AG04450 (cell line): Measurements from ENCODE around the gene BNC2. TPM values are rescaled to one million over a fixed set of nuclear protein-coding genes. Genes with fewer than 3 reads are reported as not detected.

Experiments
- CTCF ChIA-PET: fragments of 300-600, 350-600 bp; formaldehyde crosslinking; extraction: SDS; loops from one replicate; lab custom pipeline; 2022; ENCODE audit warnings: antibody characterized with exemption, inconsistent platforms; lab: Charles Lee
- POLR2A ChIA-PET: fragments of 350-600 bp; formaldehyde crosslinking; extraction: SDS; loops from one replicate; lab custom pipeline; 2021; ENCODE audit warnings: antibody characterized with exemption, inconsistent platforms; lab: Yijun Ruan, JAX
- DNase-seq: peaks from one replicate; pipeline ENCODE4 v3.0.0-alpha.2; 2011; ENCODE audit warnings: low read depth, low spot score
- H3K27ac ChIP-seq: one replicate; pipeline ENCODE4 v1.5.1; 2012; ENCODE audit warnings: low read depth, low read length, control low read depth
- H3K27me3 ChIP-seq: one replicate; pipeline ENCODE4 v1.6.0; 2012; ENCODE audit warnings: low read length; ENCODE audit not compliant: control insufficient read depth, insufficient read depth
- H3K4me3 ChIP-seq: 2 replicates; pipeline ENCODE4 v1.5.1; 2011; ENCODE audit warnings: mild to moderate bottlenecking, low read depth, low read length, control low read depth
- H3K9me3 ChIP-seq: 2 replicates; pipeline ENCODE4 v1.5.1; 2012; ENCODE audit warnings: low read length; ENCODE audit not compliant: control insufficient read depth, insufficient read depth
- polyA plus RNA-seq: library from polyadenylated mRNA; depleted of rRNA; stranded (reverse); fragments of >200 nt; gene quantifications from 2 replicates; pipeline ENCODE4 v1.2.3, GENCODE V29; 2011
- TF ChIP-seq, protein P1 (sequence below): IDR thresholded peaks from 2 replicates; pipeline ENCODE4 v1.5.1; 2011; ENCODE audit warnings: low read depth, low read length, control low read depth, inconsistent platforms

Gene BNC2
- polyA plus RNA-seq, 1 experiment = 49.0 TPM

DNA sequence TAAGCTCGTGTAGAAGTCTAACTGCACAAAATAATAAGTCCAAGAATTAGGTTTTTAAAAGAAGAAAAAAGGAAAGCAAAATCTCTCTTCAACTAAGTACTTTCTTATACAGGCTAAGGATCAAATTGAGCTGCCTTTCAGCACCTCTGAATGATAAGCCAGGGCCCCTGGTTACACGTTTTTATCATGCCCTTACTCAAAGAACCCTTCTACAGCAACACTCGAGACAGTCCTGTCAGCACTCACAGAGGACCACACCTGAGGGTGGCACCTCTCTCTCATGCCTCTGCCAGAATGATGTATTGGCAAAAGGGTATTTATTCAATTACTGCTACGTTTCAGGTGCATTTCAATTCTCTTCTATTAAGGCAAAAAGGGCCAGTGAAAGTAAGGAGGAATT is 150.5 kb downstream of the BNC2 start:
- TF ChIP-seq, protein P1, sequence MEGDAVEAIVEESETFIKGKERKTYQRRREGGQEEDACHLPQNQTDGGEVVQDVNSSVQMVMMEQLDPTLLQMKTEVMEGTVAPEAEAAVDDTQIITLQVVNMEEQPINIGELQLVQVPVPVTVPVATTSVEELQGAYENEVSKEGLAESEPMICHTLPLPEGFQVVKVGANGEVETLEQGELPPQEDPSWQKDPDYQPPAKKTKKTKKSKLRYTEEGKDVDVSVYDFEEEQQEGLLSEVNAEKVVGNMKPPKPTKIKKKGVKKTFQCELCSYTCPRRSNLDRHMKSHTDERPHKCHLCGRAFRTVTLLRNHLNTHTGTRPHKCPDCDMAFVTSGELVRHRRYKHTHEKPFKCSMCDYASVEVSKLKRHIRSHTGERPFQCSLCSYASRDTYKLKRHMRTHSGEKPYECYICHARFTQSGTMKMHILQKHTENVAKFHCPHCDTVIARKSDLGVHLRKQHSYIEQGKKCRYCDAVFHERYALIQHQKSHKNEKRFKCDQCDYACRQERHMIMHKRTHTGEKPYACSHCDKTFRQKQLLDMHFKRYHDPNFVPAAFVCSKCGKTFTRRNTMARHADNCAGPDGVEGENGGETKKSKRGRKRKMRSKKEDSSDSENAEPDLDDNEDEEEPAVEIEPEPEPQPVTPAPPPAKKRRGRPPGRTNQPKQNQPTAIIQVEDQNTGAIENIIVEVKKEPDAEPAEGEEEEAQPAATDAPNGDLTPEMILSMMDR = no peak
- Histone ChIP-seq H3K4me3 (no peak overlapping the region), H3K9me3 (no peaks in the 10 kb centered on the region), H3K27ac (no peak overlapping the region), H3K27me3 (no peaks in the 10 kb centered on the region)
- DNase-seq = no peak
- CTCF ChIA-PET = no interaction called here
- POLR2A ChIA-PET = no interaction called here

DNA sequence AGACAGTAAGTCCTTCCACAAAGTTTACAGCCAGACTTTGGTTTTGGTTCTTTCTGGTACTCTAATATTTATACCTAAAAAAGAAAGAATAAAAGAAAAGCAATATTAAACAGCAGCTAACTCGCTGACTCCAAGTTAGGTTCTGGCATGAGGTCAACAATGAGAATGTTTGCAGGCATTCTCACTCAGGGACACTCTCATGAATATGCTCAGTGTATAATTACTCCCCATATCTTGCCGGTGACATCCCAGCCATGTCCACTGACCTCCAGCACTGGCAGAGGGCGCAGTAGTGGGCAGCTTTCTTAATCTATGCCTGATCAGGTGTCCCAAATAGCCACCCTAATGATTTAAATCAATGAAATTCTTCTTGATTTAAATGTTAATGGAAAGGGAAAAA is 151.5 kb downstream of the BNC2 start:
- no peaks in the 10 kb centered on the region for H3K9me3 ChIP-seq
- H3K27me3 ChIP-seq = no peaks in the 10 kb centered on the region
- DNase-seq = no peak
- no peak overlapping the region for H3K27ac ChIP-seq
- ChIA-PET CTCF (no interaction called here), POLR2A (no interaction called here)
- H3K4me3 ChIP-seq = no peak overlapping the region
- TF ChIP-seq, protein P1 = no peak

DNA sequence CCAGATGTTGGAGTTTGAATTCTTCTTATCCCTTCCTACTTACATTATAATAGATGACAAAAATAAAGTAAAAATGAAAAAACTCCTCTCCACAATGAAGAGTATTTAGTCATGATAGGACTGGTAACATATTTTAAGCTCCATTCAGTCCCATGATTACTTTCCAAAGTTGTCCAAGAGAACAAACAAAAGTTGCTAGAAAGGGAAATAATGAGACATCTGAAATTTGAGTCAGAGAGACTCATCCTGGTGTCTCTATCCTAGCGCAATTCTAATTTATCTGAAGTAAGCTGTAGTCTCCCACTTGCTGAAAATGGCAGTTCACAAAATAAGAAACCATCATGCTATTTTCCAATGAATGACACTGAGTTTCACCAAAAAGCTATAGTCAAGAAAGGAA is 152.2 kb downstream of the BNC2 start:
- ChIA-PET CTCF (no interaction called here), POLR2A (no interaction called here)
- DNase-seq = no peak

DNA sequence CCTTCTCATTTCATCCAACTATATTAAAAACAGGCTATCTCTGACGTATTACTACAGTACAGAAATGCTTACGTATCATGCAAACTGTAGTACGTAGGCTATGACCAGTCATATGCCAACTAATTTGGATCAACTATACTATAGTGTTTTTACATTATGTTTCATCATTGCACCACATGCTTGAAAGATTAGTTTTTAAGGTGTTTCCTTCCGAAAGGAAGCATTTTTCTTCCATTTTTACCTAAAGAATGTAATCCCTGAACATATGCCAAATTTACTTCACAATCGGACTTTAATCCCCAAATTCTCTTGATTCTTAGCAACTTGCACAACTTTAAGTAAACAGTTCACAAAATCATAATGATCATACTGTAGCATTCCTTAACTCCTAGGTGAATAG is 153.9 kb downstream of the BNC2 start:
- DNase-seq = no peak
- CTCF ChIA-PET = no interaction called here
- H3K4me3 ChIP-seq = no peak overlapping the region

More for the DNA sequence above, 152.2 kb downstream of the BNC2 start:
- Histone ChIP-seq H3K27me3 (no peaks in the 10 kb centered on the region), H3K4me3 (no peak overlapping the region), H3K27ac (no peak overlapping the region), H3K9me3 (no peaks in the 10 kb centered on the region)
- TF ChIP-seq, protein P1 = no peak

DNA sequence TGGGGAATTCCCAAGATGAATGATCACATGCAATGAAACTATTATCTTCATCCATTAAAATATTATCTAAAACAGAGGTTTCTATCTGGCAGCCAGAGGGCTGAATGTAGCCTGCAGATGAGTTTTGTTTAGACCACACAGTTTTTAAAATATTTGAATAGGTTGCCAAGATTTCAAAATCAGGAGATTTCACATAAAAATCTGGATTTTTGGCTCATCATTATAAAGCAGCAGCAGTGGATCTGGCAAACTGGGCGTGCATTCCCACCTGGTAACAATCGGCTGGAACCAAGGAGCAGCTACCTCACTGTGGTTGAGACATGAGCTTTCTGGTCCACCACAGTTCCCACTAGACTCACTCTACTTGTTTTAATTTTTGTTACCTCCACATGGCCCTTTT is 155.1 kb downstream of the BNC2 start:
- POLR2A ChIA-PET = no interaction called here
- H3K27me3 ChIP-seq = no peaks in the 10 kb centered on the region
- no peak overlapping the region for H3K4me3 ChIP-seq
- no peaks in the 10 kb centered on the region for H3K9me3 ChIP-seq
- DNase-seq = no peak
- CTCF ChIA-PET = no interaction called here
- TF ChIP-seq, protein P1 = peak; percentile 19; the same call in 1 of the 2 replicates
- no peak overlapping the region for H3K27ac ChIP-seq

More for the DNA sequence above, 153.9 kb downstream of the BNC2 start:
- H3K9me3 ChIP-seq = no peaks in the 10 kb centered on the region
- TF ChIP-seq, protein P1 = no peak
- POLR2A ChIA-PET = no interaction called here
- no peak overlapping the region for H3K27ac ChIP-seq
- H3K27me3 ChIP-seq = no peaks in the 10 kb centered on the region
